Measurements from ENCODE around the gene CMTM2.
A peak's percentile ranks its signal among the peaks of the same experiment; 100 is the strongest.

GRCh38 chr16:66604376-66605176 is 25.3 kb downstream of the CMTM2 start, which contains the start of gene CMTM3:
- TF ChIP-seq POLR2A (IDR thresholded peaks at IDR 0.05) (no peak), CTCF (IDR thresholded peaks at IDR 0.05) (peak; percentile 37 to 79 (median 67))
